Measurements from ENCODE around the gene TSHZ2. TPM values are rescaled to one million over a fixed set of nuclear protein-coding genes. Genes with fewer than 3 reads are reported as not detected.

Gene TSHZ2
- total and polyA plus RNA-seq, 2 donors (not counting 3 experiments of a cell fraction or from before 2014, with no cell fraction given): not detected

DNA sequence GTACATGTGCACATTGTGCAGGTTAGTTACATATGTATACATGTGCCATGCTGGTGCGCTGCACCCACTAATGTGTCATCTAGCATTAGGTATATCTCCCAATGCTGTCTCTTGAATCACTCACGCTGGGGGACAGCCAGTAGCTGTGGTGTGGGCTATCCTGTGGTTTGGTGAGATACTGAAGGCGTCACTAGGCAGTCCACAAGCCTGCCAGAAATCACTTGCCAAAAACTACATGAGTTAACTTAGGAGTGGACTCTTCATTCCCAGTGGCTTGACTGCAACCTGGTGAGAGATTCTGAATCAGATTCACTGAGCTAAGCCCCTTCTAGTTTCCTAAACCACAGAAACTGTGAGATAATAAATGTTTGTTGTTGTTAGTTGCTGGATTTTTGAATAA, 191.3 kb downstream of the TSHZ2 start:
- no peaks in the 10 kb centered on the region for H4K20me1 ChIP-seq (replicated peaks; ENCODE audit: control insufficient read depth, extremely low read depth, insufficient read depth, low read length)
- H2AFZ ChIP-seq (ENCODE audit: low read depth, low read length): no peak overlapping the region
- no peaks in the 10 kb centered on the region for H3K27me3 ChIP-seq (ENCODE audit: control insufficient read depth in 2 of 2, insufficient read depth in 2 of 2, low read length in 2 of 2)
- intact Hi-C loops (cut with micrococcal nuclease): no loop called here
- CTCF ChIA-PET: no interaction called here
- no TSS peak for BruUV-seq (replicated peaks)
- H3K9me3 ChIP-seq (replicated peaks; ENCODE audit: control insufficient read depth, insufficient read depth, low read length): no peaks in the 10 kb centered on the region
- no peak overlapping the region for H3K27ac ChIP-seq (ENCODE audit: insufficient read depth, low read depth, low read length)
- DNase-seq (ENCODE audit: low read depth, low spot score) (no peak), FAIRE-seq (no peak)
- H3K9ac ChIP-seq (replicated peaks; ENCODE audit: extremely low read depth, insufficient read depth, low read length): no peak overlapping the region
- no peaks in the 10 kb centered on the region for H3K36me3 ChIP-seq (ENCODE audit: control insufficient read depth in 2 of 2, extremely low read depth in 1 of 2, insufficient read depth in 2 of 2, low read length in 2 of 2)
- H3K4me3 ChIP-seq (replicated peaks in 1 of 3; ENCODE audit: insufficient read depth in 1 of 3, low read depth in 1 of 3, low read length in 3 of 3): no peak overlapping the region
- H3K9me1 ChIP-seq (replicated peaks; ENCODE audit: control insufficient read depth, extremely low read depth, insufficient read depth, low read length): no peaks in the 10 kb centered on the region
- no peaks in the 10 kb centered on the region for H3K79me2 ChIP-seq (ENCODE audit: control insufficient read depth, insufficient read depth, low read length)
- POLR2A ChIA-PET: no interaction called here
- no peaks in the 10 kb centered on the region for H3K4me1 ChIP-seq (ENCODE audit: control insufficient read depth, extremely low read depth, insufficient read depth, low read length)
- H3K4me2 ChIP-seq (ENCODE audit: insufficient read depth, low read length): no peak overlapping the region
- dilution Hi-C loops (cut with MboI; ENCODE audit: extremely low pct_ligation_motif_present, low sequenced_read_pairs): no loop called here
- TF ChIP-seq POLR2AphosphoS5 (IDR thresholded peaks at IDR 0.05; ENCODE audit: insufficient read depth, low read depth, low read length) (no peak), MAX (IDR thresholded peaks at IDR 0.05; ENCODE audit: insufficient read depth, insufficient read length) (no peak), MYC (IDR thresholded peaks at IDR 0.05; ENCODE audit: low read depth, low read length) (no peak), JUN (IDR thresholded peaks at IDR 0.05; ENCODE audit: borderline replicate concordance, insufficient read depth, insufficient read length, low read depth) (no peak), FOS (IDR thresholded peaks at IDR 0.05; ENCODE audit: borderline replicate concordance, insufficient read depth, low read length) (no peak), EZH2 (IDR thresholded peaks at IDR 0.05; ENCODE audit: borderline replicate concordance, low read depth, low read length, severe bottlenecking) (no peak), GATA2 (IDR thresholded peaks at IDR 0.05; ENCODE audit: insufficient read depth, insufficient read length, low read depth, low read length) (no peak), POLR2A (IDR thresholded peaks at IDR 0.05; ENCODE audit: low read depth, low read length) (no peak)
- TF ChIP-seq, protein P1, sequence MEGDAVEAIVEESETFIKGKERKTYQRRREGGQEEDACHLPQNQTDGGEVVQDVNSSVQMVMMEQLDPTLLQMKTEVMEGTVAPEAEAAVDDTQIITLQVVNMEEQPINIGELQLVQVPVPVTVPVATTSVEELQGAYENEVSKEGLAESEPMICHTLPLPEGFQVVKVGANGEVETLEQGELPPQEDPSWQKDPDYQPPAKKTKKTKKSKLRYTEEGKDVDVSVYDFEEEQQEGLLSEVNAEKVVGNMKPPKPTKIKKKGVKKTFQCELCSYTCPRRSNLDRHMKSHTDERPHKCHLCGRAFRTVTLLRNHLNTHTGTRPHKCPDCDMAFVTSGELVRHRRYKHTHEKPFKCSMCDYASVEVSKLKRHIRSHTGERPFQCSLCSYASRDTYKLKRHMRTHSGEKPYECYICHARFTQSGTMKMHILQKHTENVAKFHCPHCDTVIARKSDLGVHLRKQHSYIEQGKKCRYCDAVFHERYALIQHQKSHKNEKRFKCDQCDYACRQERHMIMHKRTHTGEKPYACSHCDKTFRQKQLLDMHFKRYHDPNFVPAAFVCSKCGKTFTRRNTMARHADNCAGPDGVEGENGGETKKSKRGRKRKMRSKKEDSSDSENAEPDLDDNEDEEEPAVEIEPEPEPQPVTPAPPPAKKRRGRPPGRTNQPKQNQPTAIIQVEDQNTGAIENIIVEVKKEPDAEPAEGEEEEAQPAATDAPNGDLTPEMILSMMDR (IDR thresholded peaks at IDR 0.05; ENCODE audit: extremely low read depth in 1 of 2, insufficient read depth in 1 of 2, low read depth in 1 of 2, low read length in 2 of 2): no peak
